Ovary (tissue), 3 donors: ENCODE data around the gene EEF2K.

Experiments
- EP300 ChIP-seq: sonication (generic); formaldehyde crosslinking; IDR thresholded peaks from one replicate; pipeline ENCODE4 v1.6.1; 2017; ENCODE audit warnings: antibody characterized with exemption
- POLR2A ChIP-seq: fragments of 450-650 bp; IDR thresholded peaks from one replicate; pipeline ENCODE4 v1.6.1; 2017; ENCODE audit warnings: antibody characterized with exemption, mild to moderate bottlenecking, moderate library complexity
- TF ChIP-seq, protein P1 (sequence below), 3 donors: fragments of 450-650 bp in 2 of 3; fragments of 200-600 bp in 1 of 3; IDR thresholded peaks; one replicate each; pipeline versions ENCODE4 v1.5.1 to v1.8.0; 2016 to 2022; ENCODE audit warnings: antibody characterized with exemption in 3 of 3, mild to moderate bottlenecking in 1 of 3
- donor health status: DM: no; HTN: no; CAD: no.

DNA sequence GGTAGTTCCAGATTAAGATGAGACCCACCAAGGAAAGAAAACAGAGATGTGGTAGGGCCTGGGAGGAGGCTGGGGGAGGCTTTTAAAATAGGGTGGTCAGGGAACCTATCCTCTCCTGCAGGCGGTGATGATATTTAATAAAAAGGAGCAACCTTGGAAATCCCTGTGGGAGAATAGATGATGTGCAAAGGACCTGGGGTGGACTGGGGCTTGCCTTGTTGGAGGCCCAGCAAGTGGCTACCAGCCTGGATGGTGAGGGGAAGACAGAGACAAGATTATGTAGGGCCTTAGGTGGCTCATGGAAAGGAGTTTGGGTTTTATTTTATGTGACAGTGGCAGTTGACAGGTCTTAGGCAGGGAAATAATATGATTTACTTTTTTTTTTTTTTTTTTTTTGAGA lies 93.0 kb downstream of the EEF2K start:
- TF ChIP-seq, protein P1, sequence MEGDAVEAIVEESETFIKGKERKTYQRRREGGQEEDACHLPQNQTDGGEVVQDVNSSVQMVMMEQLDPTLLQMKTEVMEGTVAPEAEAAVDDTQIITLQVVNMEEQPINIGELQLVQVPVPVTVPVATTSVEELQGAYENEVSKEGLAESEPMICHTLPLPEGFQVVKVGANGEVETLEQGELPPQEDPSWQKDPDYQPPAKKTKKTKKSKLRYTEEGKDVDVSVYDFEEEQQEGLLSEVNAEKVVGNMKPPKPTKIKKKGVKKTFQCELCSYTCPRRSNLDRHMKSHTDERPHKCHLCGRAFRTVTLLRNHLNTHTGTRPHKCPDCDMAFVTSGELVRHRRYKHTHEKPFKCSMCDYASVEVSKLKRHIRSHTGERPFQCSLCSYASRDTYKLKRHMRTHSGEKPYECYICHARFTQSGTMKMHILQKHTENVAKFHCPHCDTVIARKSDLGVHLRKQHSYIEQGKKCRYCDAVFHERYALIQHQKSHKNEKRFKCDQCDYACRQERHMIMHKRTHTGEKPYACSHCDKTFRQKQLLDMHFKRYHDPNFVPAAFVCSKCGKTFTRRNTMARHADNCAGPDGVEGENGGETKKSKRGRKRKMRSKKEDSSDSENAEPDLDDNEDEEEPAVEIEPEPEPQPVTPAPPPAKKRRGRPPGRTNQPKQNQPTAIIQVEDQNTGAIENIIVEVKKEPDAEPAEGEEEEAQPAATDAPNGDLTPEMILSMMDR (IDR thresholded peaks at IDR 0.05), result no peak
- no peak for TF ChIP-seq POLR2A
- no peak for TF ChIP-seq EP300
